Occipital lobe (tissue), 2 donors: ENCODE measurements around the gene WHRN. TPM values are rescaled to one million over a fixed set of nuclear protein-coding genes. Genes with fewer than 3 reads are reported as not detected.

ENCODE experiments used
- DNase-seq: peaks from one replicate; lab custom pipeline; 2025; lab: John Stamatoyannopoulos, UW
- total RNA-seq: library from RNA; depleted of rRNA; stranded (reverse); fragments of >200 nt; gene quantifications from one replicate; pipeline ENCODE4 v1.2.3, GENCODE V29; 2014

The WHRN gene
- total RNA-seq, 1 donor from 2014 or later, result 0.94 TPM

DNA sequence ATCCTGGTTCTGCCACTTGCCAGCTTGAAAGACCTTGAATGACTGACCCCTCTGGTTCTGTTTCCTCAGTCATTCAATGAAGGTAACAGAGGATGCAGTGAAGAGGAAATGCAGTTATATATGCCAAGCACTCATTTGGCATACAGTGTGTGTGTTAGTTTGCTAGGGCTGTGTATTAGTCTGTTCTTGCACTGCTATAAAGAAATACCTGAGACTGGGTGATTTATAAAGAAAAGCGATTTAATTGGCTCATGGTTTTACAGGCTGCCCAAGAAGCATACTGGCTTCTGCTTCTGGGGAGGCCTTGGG, 8.6 kb upstream of the WHRN start:
- DNase-seq, result no peak

DNA sequence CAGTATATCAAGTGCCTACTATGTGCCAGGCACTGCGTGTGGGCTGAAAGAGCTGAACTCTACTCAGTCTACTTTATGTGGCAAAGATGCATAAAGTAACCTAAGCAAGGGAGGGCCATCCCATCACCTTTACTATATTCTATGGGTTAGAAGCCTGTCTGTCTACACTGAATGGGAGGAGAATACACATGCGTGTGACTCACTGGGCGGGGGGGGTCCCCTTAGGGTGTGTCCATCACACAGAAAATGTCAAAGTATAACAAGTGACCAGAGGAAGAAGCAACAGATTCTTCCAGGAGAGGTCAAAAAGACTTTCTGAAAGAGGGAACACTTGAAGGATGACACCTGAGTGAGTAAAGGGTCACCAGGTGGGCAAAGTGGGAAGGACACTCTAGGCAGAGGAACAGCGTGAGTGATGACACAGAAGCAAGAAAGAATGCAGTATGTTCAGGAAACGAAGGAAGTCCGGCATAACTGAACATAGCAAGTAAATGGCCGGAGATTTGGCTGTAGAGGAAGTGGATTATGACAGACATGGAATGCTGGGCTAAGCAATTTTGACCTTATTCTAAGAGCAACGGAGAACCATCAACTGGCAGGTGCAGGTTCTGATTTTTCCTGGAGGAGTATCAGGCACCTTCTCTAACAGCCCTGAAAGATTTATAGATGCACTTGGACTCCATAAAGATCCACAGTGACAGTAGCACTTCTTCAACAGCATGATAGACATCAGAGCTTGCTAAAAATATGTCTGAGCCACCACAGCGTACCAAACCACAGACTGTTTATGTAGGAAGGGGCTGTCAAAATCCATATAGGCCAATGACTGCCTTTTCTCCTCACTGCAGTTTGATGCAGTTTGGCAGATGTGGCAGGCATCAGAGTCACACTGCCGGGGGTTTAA, 8.0 kb upstream of the WHRN start:
- no peak for DNase-seq

DNA sequence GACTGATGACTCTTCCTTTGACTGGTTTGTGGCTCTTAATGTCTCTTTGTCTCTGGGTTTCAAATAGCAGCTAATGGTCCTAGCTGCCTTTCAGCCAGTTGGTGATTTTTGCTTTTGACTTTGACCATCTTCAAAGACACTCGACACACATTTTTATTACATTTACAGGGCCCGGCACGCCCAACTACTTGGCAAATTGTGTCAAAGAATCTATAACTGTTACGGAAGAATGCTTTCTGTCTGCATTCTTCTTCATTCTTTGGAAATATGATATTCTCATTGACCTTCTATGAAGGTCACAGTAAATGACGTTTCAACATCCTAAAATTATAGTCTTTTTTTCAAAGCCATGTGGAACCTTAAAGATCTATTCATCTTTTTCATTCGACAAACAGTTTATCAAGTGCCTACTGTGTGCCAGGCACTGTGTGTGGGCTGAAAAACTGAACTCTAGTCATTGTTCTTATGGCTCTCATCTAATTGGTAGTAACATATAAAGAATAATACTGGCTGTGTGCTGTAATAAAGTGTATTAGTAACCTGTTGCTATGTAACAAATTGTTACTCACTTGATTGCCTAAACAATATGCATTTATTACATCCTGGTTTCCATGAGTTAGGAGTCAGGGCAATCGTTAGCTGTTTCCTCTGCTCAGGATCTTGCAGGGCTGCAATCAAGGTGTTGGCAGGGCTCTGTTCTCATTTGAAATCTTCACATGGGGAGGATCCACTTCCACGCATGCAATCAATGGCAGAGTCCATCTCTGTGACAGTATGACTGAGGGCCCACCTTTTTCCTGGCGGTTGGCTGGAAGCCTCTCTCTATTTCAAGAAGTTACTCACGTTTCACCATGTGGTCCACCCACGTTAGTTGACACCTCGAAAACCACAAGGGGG, 7.0 kb upstream of the WHRN start:
- no peak for DNase-seq

DNA sequence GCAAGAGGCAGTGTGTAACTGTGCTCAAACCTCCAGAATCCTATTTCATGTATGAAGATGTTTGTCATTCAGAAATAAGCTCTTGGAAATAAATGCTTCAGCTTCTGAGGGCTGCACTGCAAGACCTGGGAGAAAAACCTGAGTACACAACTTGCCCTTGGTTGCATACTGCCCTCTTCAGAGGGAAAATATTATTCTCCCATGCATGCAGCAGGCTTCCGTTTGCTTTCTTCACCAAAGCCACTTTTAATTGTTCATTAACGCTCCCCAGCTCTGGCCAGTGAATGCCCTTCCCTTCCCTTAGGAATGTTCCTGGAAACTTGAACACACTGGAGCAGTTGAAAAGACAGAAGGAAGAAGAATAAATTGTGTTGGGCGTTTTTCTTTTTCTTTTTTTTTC, 2.5 kb upstream of the WHRN start:
- no peak for DNase-seq

DNA sequence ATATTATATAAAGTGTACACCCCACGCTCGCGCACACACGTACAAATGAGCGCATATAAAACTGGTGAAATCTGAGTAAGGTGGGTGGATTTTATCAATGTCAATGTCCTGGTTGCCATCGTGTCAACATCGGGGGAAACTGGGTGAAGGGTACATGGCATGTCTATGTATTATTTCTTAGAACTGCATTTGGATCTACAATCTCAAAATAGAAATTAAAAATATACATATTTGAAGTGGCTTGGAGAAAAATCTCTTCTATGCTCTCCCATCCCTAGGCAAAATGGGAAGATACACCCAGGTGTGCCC, 763 bp upstream of the WHRN start:
- no peak for DNase-seq

DNA sequence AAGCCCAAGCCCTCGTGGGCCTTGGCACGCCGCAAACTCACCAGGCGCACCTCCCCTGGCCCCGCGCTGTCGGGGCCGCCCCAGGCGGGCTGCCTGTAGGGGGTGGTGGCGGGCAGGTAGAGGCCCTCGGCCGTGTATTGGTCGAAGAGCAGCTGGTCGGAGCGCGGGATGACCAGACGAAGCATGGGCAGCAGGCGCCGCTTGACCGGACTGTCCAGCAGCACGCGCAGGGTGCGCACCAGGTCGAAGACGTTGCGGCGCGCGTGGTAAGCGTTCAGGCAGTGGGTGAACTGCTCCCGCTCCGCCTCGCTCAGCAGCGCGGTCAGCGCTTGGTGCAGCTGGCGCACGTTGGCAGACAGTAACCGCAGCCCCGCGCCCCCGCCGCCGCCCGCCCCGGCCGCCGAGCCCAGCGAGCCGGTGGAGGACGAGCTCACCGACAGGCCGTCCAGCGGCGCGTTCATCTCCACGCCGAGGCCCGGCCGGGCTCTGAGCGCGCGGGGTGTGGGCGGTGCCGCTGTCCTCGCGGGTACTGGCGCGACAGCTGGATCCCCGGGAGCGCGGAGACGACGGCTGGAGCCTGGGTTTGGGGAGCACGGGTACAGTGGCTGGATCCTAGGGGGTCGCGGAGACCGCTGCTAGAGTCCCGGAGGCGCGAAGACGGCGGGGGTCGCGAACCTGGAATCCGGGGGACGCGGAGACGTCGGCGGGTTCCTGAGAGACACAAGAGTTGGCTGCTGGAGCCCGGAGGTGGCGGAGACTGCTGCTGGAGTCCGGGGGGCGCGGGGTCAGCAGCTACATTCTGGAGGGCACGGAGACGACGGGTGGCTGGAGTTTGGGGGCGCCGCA, 709 bp downstream of the WHRN start:
- DNase-seq, result no peak

DNA sequence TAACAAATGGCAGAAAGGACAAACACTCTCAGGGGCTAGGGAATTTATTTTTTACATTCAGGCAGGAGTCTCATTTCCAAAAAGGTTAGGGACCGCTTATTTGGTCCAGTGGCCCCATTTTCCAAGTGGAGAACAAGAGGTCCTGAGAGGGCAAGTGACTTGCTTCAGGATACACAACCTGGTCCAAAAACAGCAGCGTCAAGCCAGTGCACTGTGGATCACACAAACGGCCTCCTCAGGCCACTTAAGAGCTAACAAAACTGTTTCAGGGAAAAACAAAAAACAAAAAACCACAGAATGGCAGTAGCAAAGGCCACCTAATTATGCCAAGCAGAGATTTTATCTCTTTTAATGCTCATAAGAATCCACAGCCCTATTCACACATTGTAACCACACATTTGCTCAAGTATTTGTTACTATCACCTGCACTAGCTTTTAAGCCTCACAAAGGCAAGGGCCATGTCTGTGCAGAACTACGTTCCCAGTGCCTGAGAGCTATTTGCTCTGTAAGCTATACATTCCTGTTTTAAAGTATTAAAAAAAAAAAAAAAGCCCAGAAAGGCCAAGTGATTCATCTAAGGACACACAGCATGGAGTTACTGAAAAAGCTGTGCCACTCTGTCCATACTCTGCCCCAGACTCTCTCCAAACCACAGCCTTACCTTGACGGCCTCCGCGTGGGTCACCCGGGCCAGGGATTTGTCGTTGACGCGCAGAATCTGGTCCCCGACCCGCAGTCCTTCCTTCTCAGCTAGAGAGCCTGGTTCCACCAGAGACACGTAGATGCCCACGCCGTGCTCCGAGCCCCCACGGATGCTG, 1.5 kb downstream of the WHRN start:
- no peak for DNase-seq

DNA sequence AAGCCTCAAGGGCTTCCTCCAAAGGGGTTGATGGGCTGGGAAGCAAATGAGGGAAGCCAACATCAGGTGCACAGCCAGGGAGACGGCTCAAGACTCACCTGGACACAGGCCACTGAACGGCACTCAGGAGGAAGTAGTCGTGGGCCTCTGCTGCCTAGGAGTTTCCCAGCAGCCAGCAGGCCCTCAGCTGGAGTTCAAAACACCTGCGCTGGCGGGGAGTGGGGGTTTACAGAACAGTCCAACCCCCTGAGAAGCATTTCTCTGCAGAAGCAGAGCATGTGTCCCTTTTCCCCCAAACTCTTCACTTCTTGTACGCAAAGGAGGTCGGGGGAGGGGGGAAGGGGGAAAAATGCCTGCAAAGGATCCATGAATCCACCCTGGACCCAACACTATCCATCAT, 2.3 kb downstream of the WHRN start:
- no peak for DNase-seq

DNA sequence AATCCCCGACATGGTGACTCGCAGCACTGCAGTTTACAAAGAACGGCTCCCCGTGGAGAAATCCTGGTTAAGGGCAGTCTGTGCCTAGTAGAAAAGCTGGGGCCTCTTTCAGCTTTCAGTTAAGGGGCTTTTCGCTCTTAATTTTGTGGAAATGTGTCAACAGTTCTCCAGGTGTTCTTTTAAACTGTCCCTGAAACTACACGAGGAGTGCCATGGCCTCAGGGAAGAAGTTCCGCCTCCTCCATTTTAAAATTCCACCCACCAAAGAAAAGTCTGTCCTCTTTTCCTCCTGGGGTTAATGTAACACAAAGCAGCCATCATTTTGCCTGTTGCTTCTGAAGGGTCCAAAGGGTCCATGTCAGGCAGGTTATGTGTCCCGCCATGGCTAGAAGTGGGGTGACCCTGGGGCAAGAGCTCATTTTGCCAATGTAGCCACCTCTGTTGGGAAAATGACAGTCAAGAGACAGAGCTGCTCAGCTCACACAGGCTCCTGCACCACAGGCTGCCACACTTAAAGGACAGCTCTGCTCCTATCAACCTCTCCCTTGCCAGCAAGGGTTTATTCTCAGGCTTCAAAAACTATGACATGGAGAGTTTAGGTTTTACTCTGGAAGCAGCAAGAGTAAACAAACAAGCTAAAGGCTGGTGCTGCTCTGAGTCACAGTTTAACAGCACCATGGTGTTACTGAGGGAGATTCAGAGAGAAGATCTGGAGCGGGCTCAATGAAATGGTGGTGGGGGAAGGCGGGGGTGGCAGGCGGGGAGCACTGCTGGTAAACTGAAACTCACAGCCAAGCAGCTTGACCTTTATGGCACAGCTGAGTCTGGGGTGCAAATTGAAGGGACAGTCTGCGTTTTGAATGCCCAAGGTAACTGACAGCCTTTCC, 3.2 kb downstream of the WHRN start:
- DNase-seq, result peak; percentile 56

DNA sequence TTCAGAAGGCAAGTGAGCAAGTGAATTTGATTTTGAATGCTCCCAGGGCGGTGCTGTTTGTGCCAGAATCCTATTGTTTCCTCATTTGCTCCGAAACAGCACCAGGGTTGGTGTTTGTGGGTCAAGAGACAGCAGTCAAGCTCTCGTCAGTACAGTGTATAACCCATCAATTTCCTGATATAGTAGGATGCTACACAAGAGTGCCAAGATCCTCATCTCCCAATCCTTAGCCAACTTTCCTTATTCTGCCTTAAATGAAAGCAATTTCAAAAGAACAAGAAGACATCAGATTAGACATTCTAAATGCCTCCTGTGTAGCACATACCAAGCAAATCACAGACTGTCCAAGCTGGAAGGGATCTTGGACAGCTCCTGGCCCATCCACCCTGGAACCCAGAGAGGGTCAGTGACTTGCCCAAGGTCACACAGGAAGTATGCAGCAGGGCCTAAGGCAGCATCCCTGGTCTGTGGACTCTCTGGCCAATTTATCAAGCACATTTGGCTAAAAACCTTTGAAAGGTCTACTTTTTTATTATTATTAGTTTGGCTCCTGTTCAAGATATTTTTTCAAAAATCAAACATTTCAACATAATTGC, 4.5 kb downstream of the WHRN start:
- no peak for DNase-seq

DNA sequence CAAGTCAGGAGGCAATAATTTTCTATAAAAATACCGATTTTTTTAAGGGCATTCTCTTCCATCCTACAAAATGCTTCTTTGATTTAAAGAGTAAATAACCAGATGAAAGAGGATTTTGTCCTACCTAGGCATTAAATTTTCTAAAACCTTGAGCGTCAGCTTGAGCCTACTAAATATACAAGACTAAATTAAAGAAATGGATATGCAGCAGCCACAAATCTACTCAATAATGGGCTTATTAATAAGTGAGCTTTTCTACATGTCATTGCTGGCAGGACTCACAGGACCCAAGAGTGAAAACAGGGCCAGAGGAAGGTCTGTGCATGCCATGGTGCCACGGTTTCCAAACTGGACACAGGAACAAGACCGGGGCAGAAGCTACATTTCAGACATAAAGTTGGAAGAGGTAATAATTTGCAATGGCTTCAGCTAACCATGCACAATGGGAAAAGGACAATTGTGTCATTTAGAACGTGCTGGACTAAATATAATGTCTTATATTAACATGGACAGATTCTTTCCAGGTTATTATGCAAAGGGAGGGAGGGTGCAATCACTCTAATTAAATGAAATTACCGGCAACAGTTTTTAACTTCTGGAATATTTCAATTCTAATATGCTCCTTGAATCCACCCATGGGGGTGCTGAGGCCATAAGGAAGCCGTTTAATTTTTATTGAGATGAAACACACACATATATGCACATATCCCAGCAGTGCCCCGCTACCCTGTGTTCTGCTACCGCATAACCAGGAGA, 5.2 kb downstream of the WHRN start:
- no peak for DNase-seq

DNA sequence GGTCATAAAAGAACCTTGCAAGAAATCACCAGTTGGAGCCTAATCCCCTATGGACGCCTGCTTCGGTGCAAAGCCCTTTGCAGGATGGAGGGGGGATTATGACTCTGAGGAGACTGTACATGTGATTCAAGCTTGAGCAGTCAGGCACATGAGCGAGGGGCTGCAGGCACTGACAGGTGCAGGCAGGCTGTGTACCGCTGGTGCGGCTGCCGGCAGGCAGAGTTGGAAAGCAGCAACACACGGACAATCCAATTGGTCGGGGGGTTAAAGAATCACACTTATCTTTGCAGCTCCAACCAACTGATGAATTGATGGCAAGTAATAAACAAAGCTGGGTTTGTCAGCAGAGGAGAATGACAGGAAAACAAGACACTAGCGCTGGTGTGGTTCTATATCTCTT, 5.7 kb downstream of the WHRN start:
- DNase-seq, result no peak

DNA sequence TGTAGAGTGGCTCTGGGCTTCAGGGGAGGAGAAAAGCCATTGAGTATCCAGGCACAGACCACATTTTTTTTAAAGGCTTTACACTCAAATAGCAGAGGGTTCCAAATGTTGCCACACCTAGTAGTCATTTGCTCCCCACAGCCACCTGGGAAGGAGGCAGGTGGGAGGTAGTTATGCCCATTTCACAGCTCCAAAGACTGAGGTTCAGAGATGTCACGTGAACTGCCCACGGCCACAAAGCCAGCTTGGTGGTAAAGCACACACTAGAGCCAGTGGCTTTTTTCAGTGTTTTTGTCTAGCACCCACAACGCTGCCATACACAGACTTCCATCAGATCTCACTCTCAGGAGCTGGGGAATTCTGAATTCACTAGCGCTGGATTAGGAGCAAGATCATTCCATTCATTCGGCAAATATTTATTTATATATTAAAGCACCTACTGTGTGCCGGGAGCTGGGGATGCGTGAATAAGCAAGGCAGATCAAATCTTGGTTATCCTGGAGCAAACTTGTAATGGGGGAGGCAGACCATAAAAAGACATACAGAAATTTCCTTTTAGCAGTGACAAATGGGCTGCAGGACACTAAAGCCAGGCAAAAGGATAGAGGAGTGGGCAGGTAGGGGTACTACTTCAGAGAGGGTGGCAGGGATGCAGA, 7.4 kb downstream of the WHRN start:
- no peak for DNase-seq

DNA sequence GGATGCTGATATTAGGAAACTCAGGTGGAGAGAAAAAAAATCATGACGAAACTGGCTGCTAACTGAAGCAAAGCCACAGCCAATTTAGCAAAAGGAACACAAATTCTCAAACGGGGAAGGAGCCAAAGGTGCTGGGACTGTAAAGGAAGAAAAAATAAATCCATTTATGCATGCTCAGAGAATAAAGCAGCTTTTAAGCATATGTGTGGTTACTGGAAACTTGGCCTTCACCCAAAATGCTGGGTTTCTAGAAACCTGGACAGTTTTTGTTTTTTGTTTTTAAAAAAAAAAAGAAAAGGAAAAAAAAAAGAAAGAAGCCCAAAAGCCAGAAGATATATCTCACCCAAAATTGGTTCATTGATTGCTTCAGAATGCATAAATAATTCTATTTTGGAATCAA, 8.0 kb downstream of the WHRN start:
- no peak for DNase-seq

DNA sequence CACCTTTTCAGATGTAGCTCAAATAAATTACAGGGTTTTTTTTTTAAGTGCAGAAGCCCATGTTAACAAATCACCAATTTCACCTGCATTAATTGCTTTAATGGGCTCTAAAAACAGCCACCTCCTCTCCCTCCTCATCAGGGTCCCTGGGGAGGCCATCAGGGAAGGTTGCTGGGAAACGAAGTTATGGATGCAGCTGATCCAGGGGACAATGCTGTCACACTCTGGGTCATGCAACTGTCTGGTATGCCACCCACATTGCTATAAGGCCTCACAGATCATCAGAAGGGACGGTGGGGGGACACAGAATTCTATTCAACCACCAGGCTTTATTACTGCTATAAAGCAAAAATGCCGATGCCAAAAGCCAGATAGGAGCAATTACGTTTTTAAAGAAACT, 9.3 kb downstream of the WHRN start:
- no peak for DNase-seq

DNA sequence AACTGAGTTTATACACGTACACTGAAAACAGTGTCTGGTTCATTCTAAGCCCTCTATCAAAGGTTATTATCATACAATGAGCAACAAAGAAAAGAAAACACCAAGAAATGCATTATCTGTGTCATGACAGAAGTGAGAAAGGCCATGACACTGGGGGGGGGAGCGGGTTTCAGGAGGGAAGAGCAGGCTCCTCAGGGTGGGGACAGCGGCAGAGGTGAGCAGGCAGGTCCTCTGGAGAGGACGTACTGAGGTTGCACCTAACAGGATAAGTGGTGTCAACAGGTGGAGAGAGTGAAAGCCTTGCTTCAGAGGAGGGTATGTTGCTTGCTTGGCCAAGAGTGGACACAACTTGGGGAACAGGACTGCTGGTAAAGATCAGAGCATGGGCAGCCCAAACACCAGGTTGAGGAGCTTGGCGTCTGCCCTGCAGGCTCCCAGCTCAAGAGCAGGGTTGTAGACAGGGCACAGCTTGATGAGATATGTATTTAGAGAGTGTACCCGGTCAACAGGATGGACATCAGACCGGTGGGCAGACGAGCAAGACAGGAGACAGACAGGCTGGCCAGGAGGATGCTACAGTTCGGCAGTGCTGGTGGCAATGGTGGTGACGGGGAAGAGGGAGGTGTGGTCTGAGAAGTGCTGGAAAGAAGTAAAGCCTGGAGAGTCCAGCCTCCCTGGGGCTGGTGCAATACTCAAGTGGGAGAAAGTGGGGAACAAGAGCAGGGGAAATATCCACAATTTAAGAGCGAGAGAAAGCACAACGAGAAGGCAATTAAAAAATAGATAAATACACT, 10.3 kb downstream of the WHRN start:
- no peak for DNase-seq

DNA sequence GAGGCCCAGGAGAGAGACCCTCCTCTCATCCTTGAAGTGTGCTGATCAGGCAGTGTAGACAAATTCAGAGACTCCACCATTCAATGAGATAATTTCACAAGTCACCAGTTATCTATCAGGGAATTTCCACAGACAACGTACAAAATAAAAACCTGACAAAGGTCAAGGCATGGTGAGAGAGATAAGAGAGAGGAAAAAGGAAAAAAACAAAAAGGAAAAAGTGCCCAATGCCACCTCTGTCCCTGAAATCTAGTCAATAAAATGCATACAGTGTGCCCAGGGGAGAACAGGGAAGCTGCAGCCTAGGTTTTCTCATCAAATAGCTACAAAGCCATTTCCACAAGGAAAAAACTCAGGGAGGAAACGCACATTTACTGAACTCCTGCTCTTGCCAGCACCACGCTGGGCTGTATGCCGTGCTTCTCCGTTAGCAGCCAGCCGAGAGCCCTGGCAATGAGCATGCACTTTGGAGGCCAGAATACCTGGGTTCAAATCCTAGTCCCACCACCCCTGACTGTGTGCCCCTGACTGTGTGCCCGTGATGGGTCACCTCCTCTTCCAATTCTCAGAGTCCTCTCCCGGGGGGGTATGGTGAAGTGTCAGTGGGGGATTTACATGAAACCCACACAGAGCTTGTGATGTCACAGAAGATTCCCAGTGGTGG, 11.6 kb downstream of the WHRN start:
- DNase-seq, result no peak
